GM13976 (cell line): ENCODE measurements around the gene DLST.

ENCODE experiments used
- DNase-seq: peaks from one replicate; pipeline ENCODE4 v3.0.0; 2012; ENCODE audit warnings: low spot score
- CTCF ChIP-seq: IDR thresholded peaks from 2 replicates; pipeline ENCODE4 v1.5.1; 2012; ENCODE audit warnings: borderline replicate concordance, mild to moderate bottlenecking; ENCODE audit not compliant: insufficient read depth; ENCODE audit errors: extremely low read depth, missing control alignments, control extremely low read depth
- in situ Hi-C: fragments of 300-500 bp; cut with MboI; formaldehyde crosslinking; loops from one replicate; pipeline ENCODE4 v1.12.0; 2022; ENCODE audit warnings: low sequenced_read_pairs, mixed read lengths, inconsistent platforms; ENCODE audit not compliant: unreplicated experiment

DLST gene

GRCh38 chr14:74866708-74867389 is 14.9 kb upstream of the DLST start:
- TF ChIP-seq CTCF: no peak
- in situ Hi-C loops: no loop called here
- DNase-seq: no peak

DNA sequence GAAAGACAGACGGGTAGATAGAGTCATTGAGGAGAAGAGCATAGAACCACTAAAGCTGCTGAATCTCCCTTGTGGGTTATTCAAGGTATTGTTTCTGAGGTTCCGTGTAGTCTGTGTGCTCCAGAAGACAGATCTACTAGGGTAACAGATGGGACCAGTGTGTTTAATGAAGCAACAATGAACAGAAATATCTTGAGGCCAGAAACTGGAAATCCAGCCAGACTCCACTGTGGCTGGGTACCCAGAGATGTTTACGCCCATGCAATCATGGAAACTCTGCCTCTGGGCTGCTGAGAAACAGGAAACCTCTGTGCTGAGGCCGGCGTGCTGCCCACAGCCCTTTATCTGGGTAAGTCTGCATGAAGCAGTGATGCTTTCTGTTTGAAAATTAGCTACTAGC is 14.0 kb upstream of the DLST start:
- TF ChIP-seq CTCF: no peak
- DNase-seq: no peak

GRCh38 chr14:74868739-74869138 is 13.0 kb upstream of the DLST start:
- no peak for TF ChIP-seq CTCF
- DNase-seq: no peak
- in situ Hi-C loops: no loop called here

More for the DNA sequence above, 14.0 kb upstream of the DLST start:
- in situ Hi-C loops: no loop called here

GRCh38 chr14:74871819-74872218 is 9.9 kb upstream of the DLST start:
- in situ Hi-C loops: no loop called here
- TF ChIP-seq CTCF: no peak
- no peak for DNase-seq

- no peak for DNase-seq
- no peak for TF ChIP-seq CTCF
- in situ Hi-C loops: no loop called here
Measured at GRCh38 chr14:74875204-74875603, 6.5 kb upstream of the DLST start.

GRCh38 chr14:74875941-74876913 is 5.5 kb upstream of the DLST start, which contains the start of gene PROX2:
TSS of gene PROX2 (minus strand) at chr14:74876145. CDS start at chr14:74863834, 12,311 bp downstream.
- DNase-seq: no peak
- in situ Hi-C loops: no loop called here
- TF ChIP-seq CTCF: no peak
